Esophagus squamous epithelium (tissue), 4 donors: ENCODE results near the gene SYNM.

Experiments used
- POLR2A ChIP-seq, 4 donors: fragments of 450-650 bp; IDR thresholded peaks; one replicate each; pipeline ENCODE4 v1.6.1; 2017; ENCODE audit warnings: antibody characterized with exemption in 4 of 4, mild to moderate bottlenecking in 4 of 4, moderate library complexity in 3 of 4
- TF ChIP-seq, protein P1 (sequence below), 6 experiments: fragments of 450-650 bp in 4 of 6; fragments of 200-600 bp in 2 of 6; sonication (generic) in 2 of 6; IDR thresholded peaks; one replicate each; pipeline ENCODE4 v1.5.1; 2016 to 2019; ENCODE audit warnings: antibody characterized with exemption in 6 of 6, mild to moderate bottlenecking in 4 of 6, moderate library complexity in 4 of 6

GRCh38 chr15:99127773-99128172 is 22.9 kb downstream of the SYNM start:
- TF ChIP-seq, protein P1, sequence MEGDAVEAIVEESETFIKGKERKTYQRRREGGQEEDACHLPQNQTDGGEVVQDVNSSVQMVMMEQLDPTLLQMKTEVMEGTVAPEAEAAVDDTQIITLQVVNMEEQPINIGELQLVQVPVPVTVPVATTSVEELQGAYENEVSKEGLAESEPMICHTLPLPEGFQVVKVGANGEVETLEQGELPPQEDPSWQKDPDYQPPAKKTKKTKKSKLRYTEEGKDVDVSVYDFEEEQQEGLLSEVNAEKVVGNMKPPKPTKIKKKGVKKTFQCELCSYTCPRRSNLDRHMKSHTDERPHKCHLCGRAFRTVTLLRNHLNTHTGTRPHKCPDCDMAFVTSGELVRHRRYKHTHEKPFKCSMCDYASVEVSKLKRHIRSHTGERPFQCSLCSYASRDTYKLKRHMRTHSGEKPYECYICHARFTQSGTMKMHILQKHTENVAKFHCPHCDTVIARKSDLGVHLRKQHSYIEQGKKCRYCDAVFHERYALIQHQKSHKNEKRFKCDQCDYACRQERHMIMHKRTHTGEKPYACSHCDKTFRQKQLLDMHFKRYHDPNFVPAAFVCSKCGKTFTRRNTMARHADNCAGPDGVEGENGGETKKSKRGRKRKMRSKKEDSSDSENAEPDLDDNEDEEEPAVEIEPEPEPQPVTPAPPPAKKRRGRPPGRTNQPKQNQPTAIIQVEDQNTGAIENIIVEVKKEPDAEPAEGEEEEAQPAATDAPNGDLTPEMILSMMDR (IDR thresholded peaks at IDR 0.05): no peak
- TF ChIP-seq POLR2A (IDR thresholded peaks at IDR 0.05): no peak
